Measurements from ENCODE around the gene FCRL6.

Gene FCRL6

DNA sequence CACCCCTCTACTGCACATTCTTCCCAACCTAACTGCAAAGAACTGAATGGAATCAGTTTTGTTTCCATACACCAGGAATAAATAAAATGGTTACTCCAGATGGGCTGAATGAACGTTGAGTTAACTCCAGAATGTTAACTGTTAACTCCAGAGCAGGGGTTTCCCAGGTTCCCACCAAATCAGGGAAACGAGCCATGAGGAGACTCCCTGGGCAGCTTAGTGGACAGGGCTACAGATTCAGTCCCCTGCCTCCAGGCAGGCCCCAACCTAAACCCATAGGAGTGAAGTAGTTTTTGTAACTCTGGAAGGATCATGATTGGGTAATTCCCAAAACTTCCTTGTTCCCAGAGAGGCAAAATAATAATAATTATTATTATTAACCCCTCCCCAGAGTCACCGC, 46.2 kb downstream of the FCRL6 start:
- H2BK15ac ChIP-seq (ENCODE audit: low read depth, poor library complexity, severe bottlenecking): no peak overlapping the region
- H2AK5ac ChIP-seq (ENCODE audit: low read length, severe bottlenecking): no peak overlapping the region
- no peak overlapping the region for H2BK5ac ChIP-seq (ENCODE audit: low read depth, low read length, poor library complexity, severe bottlenecking)
- peaks cover 11% of the 10 kb centered on the region for H3K4me1 ChIP-seq (ENCODE audit: control insufficient read depth, insufficient read depth, low read depth, low read length)
- no peak overlapping the region for H3K18ac ChIP-seq (ENCODE audit: low read depth in 1 of 2, low read length in 2 of 2)
- H3K9ac ChIP-seq (ENCODE audit: low read length): no peak overlapping the region
- no peak overlapping the region for H3K4me3 ChIP-seq (ENCODE audit: insufficient read depth in 1 of 2, low read depth in 1 of 2, low read length in 2 of 2)
- H3K23ac ChIP-seq (ENCODE audit: low read length in 2 of 2): no peak overlapping the region
- H3K4ac ChIP-seq (ENCODE audit: low read depth in 1 of 2, low read length in 2 of 2): no peak overlapping the region
- H3K4me2 ChIP-seq (ENCODE audit: low read length, poor library complexity, severe bottlenecking): no peak overlapping the region
- H3K27ac ChIP-seq (ENCODE audit: low read length, poor library complexity, severe bottlenecking): no peak overlapping the region
- no peak overlapping the region for H4K8ac ChIP-seq (ENCODE audit: low read length)
- no peak overlapping the region for H4K91ac ChIP-seq (ENCODE audit: low read length)
- no peaks in the 10 kb centered on the region for H3K9me3 ChIP-seq (ENCODE audit: control insufficient read depth, low read length)
- peaks cover 5% of the 10 kb centered on the region for H3K79me1 ChIP-seq (replicated peaks; ENCODE audit: low read length, poor library complexity, severe bottlenecking)
- no peak overlapping the region for H3K14ac ChIP-seq (ENCODE audit: low read length in 2 of 2)
- no peak for DNase-seq
- H2AFZ ChIP-seq (ENCODE audit: low read depth, low read length): no peak overlapping the region
- WGBS: 91% methylated on average over 3 of the region's 3 CpGs
- H3K36me3 ChIP-seq (ENCODE audit: control insufficient read depth in 1 of 2, insufficient read depth in 2 of 2, low read depth in 1 of 2, low read length in 2 of 2): no peaks in the 10 kb centered on the region
- H3K27me3 ChIP-seq (ENCODE audit: control insufficient read depth in 1 of 2, insufficient read depth in 1 of 2, low read length in 2 of 2): peaks cover 0 to 6% of the 10 kb centered on the region in 2 experiments
- no peak overlapping the region for H2BK12ac ChIP-seq (ENCODE audit: low read length in 2 of 2)
- no peak overlapping the region for H2BK120ac ChIP-seq (ENCODE audit: low read depth, low read length)

DNA sequence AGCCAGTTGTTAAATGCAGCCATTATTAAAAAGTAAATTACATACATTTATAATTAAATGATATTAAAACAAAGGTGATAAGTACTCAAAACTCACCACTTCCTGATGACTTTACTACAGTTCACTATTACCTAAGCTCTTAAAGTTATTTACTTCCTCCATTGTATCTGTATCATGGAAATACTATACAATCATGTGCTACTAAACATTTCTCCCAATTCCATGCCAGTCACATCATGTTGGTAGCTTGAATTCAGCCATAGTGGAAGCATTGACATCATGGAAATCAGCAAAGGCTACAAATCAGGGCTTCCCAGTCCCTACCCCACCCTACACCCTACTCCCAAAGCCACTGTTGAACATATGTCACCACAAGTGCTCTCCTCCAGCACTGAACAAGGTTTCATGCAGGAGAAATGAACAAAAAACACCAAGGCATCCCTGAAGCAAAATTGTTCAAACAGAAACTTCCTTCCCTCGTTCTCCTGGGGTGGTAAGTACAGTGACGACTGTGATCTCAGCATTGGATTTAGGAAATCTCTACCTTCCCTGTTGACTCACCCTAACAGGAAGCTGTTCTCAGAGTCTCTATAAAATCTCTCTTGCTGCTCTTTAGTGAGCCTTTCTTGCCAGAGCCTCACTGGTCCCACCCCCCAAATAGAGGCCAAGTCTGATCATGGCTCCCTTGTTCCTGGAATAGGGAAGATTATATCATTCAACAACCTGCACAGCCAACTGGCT, 47.6 kb downstream of the FCRL6 start:
- Histone ChIP-seq H2AK5ac (ENCODE audit: low read length, severe bottlenecking) (peak overlapping the region; percentile 75), H3K4me1 (ENCODE audit: control insufficient read depth, insufficient read depth, low read depth, low read length) (peaks cover 14% of the 10 kb centered on the region), H3K36me3 (ENCODE audit: control insufficient read depth in 1 of 2, insufficient read depth in 2 of 2, low read depth in 1 of 2, low read length in 2 of 2) (no peaks in the 10 kb centered on the region), H3K4me3 (ENCODE audit: insufficient read depth in 1 of 2, low read depth in 1 of 2, low read length in 2 of 2) (no peak overlapping the region), H3K79me1 (replicated peaks; ENCODE audit: low read length, poor library complexity, severe bottlenecking) (peaks cover 5% of the 10 kb centered on the region), H4K8ac (ENCODE audit: low read length) (no peak overlapping the region), H3K14ac (ENCODE audit: low read length in 2 of 2) (no peak overlapping the region), H2BK12ac (ENCODE audit: low read length in 2 of 2) (no peak overlapping the region), H2BK5ac (ENCODE audit: low read depth, low read length, poor library complexity, severe bottlenecking) (no peak overlapping the region), H3K18ac (ENCODE audit: low read depth in 1 of 2, low read length in 2 of 2) (no peak overlapping the region), H3K27ac (ENCODE audit: low read length, poor library complexity, severe bottlenecking) (no peak overlapping the region), H2AFZ (ENCODE audit: low read depth, low read length) (no peak overlapping the region), H4K91ac (ENCODE audit: low read length) (no peak overlapping the region), H3K23ac (ENCODE audit: low read length in 2 of 2) (no peak overlapping the region), H3K4me2 (ENCODE audit: low read length, poor library complexity, severe bottlenecking) (no peak overlapping the region), H3K4ac (ENCODE audit: low read depth in 1 of 2, low read length in 2 of 2) (no peak overlapping the region), H2BK120ac (ENCODE audit: low read depth, low read length) (no peak overlapping the region), H3K27me3 (ENCODE audit: control insufficient read depth in 1 of 2, insufficient read depth in 1 of 2, low read length in 2 of 2) (peaks cover 0 to 3% of the 10 kb centered on the region in 2 experiments), H3K9me3 (ENCODE audit: control insufficient read depth, low read length) (no peaks in the 10 kb centered on the region), H3K9ac (ENCODE audit: low read length) (peak overlapping the region; percentile 1), H2BK15ac (ENCODE audit: low read depth, poor library complexity, severe bottlenecking) (no peak overlapping the region)
- peak; percentile 39 for DNase-seq
- WGBS: 24% methylated on average over 2 of the region's 2 CpGs

DNA sequence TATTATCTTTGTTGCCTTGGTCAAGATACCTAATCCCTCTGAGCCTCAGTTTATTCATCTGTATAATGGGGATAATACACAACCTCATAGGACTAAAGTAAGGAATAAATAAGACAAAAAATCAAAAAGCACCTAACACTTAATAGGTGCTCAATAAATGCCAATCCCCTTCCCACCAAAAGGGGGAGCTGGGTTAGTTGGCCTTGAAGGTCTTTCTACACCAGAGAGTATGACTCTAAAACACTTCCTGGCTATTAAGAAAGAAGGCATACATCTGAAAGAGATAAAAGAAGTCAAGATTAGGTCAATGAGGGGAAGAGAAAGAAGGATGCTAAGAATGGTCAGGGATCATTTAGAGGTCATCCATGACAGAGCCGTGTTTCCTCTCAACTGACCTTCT, 49.2 kb downstream of the FCRL6 start:
- Histone ChIP-seq H2BK12ac (ENCODE audit: low read length in 2 of 2) (no peak overlapping the region), H3K79me1 (replicated peaks; ENCODE audit: low read length, poor library complexity, severe bottlenecking) (peaks cover 5% of the 10 kb centered on the region), H3K4me2 (ENCODE audit: low read length, poor library complexity, severe bottlenecking) (no peak overlapping the region), H3K18ac (ENCODE audit: low read depth in 1 of 2, low read length in 2 of 2) (no peak overlapping the region), H2BK120ac (ENCODE audit: low read depth, low read length) (no peak overlapping the region), H2BK5ac (ENCODE audit: low read depth, low read length, poor library complexity, severe bottlenecking) (no peak overlapping the region), H3K27me3 (ENCODE audit: control insufficient read depth in 1 of 2, insufficient read depth in 1 of 2, low read length in 2 of 2) (no peaks in the 10 kb centered on the region), H2AK5ac (ENCODE audit: low read length, severe bottlenecking) (no peak overlapping the region), H4K8ac (ENCODE audit: low read length) (no peak overlapping the region), H3K4me3 (ENCODE audit: insufficient read depth in 1 of 2, low read depth in 1 of 2, low read length in 2 of 2) (no peak overlapping the region), H3K23ac (ENCODE audit: low read length in 2 of 2) (no peak overlapping the region), H3K27ac (ENCODE audit: low read length, poor library complexity, severe bottlenecking) (no peak overlapping the region), H3K4me1 (ENCODE audit: control insufficient read depth, insufficient read depth, low read depth, low read length) (peaks cover 23% of the 10 kb centered on the region), H3K4ac (ENCODE audit: low read depth in 1 of 2, low read length in 2 of 2) (no peak overlapping the region), H3K9ac (ENCODE audit: low read length) (no peak overlapping the region), H2AFZ (ENCODE audit: low read depth, low read length) (no peak overlapping the region), H3K9me3 (ENCODE audit: control insufficient read depth, low read length) (no peaks in the 10 kb centered on the region), H3K14ac (ENCODE audit: low read length in 2 of 2) (no peak overlapping the region), H4K91ac (ENCODE audit: low read length) (no peak overlapping the region), H2BK15ac (ENCODE audit: low read depth, poor library complexity, severe bottlenecking) (no peak overlapping the region), H3K36me3 (ENCODE audit: control insufficient read depth in 1 of 2, insufficient read depth in 2 of 2, low read depth in 1 of 2, low read length in 2 of 2) (peaks cover 0 to 9% of the 10 kb centered on the region in 2 experiments)
- DNase-seq: no peak
- WGBS: 100% methylated on average over 1 of the region's 1 CpG

DNA sequence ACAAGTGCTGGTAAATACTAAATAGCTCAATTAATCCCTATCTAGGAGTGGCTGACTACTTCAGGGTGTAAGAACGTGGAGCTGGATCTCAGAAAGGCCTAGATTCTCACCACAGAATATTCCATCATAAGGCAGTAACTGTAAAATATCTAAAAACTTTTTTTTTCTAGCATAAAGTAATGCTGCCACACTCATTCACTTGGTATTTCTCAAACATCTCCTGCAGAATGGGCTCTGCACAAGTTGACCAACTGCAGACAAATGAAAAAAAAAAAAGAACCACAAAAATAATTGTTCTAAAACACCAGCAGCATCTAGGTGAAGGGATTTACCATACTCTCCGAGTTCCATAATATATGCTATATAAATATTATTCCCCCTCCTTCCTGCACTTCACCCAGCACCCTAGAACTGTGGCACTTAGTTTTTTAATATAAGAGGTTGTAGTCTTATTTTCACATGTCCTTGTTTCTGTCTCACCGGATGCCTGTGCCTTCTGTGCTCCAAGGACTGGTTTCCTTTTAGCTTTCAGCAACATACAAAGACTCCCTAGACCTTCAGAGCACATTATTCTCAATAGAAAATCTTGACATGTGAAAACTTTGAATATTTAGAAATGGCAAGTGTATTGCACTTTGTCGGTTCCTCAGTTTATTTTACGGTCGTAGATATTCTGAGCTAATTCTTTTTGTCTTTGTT, 51.4 kb downstream of the FCRL6 start:
- Histone ChIP-seq H3K4me2 (ENCODE audit: low read length, poor library complexity, severe bottlenecking) (peak overlapping the region; percentile 92), H3K9me3 (ENCODE audit: control insufficient read depth, low read length) (no peaks in the 10 kb centered on the region), H2BK15ac (ENCODE audit: low read depth, poor library complexity, severe bottlenecking) (no peak overlapping the region), H2BK12ac (ENCODE audit: low read length in 2 of 2) (no peak overlapping the region), H3K27me3 (ENCODE audit: control insufficient read depth in 1 of 2, insufficient read depth in 1 of 2, low read length in 2 of 2) (no peaks in the 10 kb centered on the region), H4K91ac (ENCODE audit: low read length) (no peak overlapping the region), H2AK5ac (ENCODE audit: low read length, severe bottlenecking) (no peak overlapping the region), H3K4me1 (ENCODE audit: control insufficient read depth, insufficient read depth, low read depth, low read length) (peaks cover 20% of the 10 kb centered on the region), H3K9ac (ENCODE audit: low read length) (peak overlapping the region; percentile 91), H3K23ac (ENCODE audit: low read length in 2 of 2) (no peak overlapping the region), H3K27ac (ENCODE audit: low read length, poor library complexity, severe bottlenecking) (peak overlapping the region; percentile 90), H2BK5ac (ENCODE audit: low read depth, low read length, poor library complexity, severe bottlenecking) (no peak overlapping the region), H2AFZ (ENCODE audit: low read depth, low read length) (no peak overlapping the region), H3K4me3 (ENCODE audit: insufficient read depth in 1 of 2, low read depth in 1 of 2, low read length in 2 of 2) (peak overlapping the region in 1 of 2 experiments; percentile 80), H3K18ac (ENCODE audit: low read depth in 1 of 2, low read length in 2 of 2) (no peak overlapping the region), H4K8ac (ENCODE audit: low read length) (no peak overlapping the region), H3K14ac (ENCODE audit: low read length in 2 of 2) (no peak overlapping the region), H3K4ac (ENCODE audit: low read depth in 1 of 2, low read length in 2 of 2) (no peak overlapping the region), H2BK120ac (ENCODE audit: low read depth, low read length) (no peak overlapping the region), H3K36me3 (ENCODE audit: control insufficient read depth in 1 of 2, insufficient read depth in 2 of 2, low read depth in 1 of 2, low read length in 2 of 2) (peaks cover 0 to 10% of the 10 kb centered on the region in 2 experiments), H3K79me1 (replicated peaks; ENCODE audit: low read length, poor library complexity, severe bottlenecking) (peaks cover 5% of the 10 kb centered on the region)
- peak; percentile 42 for DNase-seq
- 41% methylated on average over 4 of the region's 6 CpGs for WGBS
